ENCODE measurements around the gene RASA3.
A peak's percentile ranks its signal among the peaks of the same experiment; 100 is the strongest.
"Not testable (repeated sequence)": the region's sequence is repeated elsewhere in the genome, so short reads cannot be mapped to it uniquely, and the experiment has no call there.

RASA3 gene

DNA sequence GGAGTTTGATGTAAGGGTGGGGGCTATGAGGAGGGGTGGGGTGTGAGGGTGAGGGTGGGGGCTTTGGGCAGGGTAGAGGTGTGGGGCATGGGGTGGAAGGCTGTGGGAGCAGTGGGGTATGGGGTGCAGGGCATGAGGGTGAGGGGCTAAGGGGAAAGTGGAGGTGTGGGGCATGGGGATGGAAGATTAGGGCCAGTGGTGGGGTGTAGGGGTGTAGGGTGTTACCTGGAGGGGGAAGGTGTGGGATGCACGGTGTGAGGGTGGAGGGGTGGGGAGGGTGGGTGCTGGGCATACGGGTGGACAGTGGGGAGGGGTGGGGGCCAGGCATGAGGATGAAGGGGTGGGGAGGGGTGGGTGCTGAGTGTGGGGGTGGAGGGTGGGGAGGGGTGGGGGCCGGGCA lies 22.9 kb upstream of the RASA3 start:
- no peak for DNase-seq

DNA sequence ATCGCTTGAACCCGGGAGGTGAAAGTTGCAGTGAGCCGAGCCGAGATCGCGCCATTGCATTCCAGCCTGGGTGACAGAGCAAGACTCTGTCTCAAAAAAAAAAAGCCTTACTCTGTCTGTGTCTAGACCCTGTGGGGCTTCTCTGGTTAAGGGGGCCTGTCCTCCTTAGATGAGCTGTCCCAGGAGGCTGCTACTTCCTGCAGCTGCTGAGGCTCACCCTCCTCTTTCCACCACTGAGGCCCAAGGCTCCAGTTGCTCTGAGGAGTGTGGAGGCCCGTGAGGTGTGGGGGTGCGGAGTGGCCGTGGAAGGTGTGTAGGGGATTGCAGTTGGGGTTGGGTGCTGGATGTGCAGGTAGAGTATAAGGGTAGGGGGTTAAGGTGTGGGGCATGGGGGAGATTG lies 22.1 kb upstream of the RASA3 start:
- peak in 1 of 2 experiments; percentile 38 for DNase-seq

DNA sequence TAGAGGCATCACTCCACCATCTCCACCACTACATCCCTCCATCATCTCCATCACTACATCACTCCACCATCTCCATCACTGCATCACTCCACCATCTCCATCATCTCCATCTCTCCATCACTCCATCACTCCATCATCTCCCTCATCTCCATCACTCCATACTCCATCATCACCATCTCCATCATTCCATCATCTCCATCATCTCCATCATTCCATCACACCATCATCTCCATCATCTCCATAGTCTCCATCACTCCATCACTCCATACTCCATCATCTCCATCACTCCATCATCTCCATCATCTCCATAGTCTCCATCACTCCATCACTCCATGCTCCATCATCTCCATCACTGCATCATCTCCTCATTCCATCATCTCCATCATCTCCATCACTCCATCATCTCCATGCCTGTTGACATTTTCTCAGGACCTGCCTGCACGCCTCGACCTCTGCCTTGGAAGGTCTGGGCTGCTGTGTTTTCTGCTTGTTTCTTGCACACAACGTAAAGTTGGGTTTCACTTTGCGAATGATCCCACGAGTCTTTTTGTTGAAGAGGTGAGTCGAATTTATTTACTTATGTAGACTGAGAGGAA lies 21.2 kb upstream of the RASA3 start:
- DNase-seq: no peak

DNA sequence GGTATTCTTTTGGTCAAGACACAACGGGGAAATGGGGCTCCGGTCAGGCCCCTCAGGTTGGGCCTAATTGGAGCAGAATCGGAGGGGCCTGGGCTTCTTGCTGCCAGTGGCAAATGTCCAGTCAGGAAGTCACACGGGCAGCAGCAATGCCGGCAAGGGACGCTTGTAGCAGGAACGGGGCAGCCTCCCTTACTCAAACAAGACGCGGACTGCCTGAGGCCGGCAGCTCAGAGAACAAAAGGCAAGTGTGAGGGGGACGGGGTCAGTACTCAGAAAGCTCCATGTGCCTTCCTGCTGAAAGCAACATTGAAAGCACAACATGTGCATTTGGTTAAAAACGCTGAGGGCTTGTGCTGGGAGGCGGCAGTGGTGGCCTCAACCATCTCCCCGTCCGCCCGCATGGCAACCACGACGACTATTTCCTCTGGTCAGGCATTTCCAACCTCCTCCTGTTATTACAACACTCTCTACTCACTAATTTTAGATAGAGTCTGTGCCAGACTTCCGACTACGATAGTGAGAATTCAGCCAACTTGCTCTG lies 20.5 kb upstream of the RASA3 start:
- DNase-seq: no peak

DNA sequence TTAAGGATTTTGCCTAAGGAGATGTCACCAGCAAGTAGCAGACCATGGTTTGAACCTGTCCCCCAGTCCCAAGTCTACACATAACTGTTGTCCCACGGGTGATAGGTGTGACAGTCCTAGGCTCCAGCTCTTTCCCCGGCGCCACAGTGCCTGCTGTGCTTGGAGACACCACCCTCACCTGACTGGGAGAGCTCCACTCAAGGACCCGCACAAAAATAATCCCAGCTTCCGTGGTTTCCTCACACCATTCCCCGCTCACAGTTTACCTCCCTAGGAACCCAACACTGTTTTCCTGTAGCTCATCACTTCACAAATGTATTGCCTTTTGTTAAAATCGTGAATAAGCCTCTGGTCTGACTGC lies 19.8 kb upstream of the RASA3 start:
- DNase-seq: no peak

DNA sequence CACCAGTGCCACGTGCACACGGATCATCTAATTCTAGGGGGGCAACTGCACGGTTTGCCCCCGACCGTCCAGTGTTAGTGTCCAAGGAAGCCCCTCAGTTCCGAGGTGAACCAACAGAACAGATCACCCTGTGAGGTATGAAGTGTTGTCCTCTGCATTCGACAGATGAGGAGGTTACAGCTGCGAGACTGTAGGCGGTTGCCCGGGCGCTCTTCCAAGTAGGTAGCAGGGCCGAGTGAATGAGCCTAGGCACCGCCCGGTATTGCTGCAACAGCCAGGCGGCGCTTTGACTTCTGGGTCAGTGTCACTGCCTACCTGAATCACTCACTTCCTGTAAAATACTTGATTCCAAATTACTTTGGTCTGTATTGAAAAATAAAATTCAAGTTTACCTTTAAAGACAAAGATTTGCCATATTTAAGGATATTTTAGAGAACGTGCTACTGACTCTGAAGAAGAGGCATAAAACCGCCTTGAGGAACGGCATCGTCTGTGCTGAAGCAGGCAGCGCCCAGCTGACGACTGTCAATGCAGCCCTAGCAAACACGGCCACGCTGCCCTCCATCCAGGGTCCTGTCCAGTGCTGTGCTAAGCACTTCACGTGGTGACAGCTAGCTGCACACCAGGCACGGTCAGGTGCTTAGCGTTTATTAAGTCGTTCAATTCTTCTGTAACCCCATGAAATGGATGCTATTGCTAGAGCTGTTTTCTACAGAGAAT lies 19.3 kb upstream of the RASA3 start:
- DNase-seq: peak in 1 of 2 experiments; percentile 69

DNA sequence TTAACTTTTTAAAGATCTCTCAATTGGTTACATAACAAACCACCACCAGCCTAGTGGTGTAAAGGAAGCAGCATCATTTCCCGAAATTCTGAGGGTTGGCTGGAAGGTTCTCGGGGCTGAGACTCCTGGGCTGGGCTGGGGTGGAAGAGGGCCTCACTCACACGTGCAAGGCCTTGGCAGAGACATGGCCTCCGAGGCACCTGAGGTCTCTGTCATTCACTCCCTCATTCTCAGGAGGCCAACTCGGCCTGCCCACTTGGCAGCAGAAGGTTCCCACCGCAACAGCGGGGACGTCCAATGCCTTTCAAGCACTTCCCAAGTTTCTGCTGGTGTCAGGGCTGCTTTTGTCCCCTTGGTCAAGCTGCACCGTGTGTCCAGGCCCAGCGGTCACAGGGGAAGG lies 18.6 kb upstream of the RASA3 start:
- no peak for DNase-seq

DNA sequence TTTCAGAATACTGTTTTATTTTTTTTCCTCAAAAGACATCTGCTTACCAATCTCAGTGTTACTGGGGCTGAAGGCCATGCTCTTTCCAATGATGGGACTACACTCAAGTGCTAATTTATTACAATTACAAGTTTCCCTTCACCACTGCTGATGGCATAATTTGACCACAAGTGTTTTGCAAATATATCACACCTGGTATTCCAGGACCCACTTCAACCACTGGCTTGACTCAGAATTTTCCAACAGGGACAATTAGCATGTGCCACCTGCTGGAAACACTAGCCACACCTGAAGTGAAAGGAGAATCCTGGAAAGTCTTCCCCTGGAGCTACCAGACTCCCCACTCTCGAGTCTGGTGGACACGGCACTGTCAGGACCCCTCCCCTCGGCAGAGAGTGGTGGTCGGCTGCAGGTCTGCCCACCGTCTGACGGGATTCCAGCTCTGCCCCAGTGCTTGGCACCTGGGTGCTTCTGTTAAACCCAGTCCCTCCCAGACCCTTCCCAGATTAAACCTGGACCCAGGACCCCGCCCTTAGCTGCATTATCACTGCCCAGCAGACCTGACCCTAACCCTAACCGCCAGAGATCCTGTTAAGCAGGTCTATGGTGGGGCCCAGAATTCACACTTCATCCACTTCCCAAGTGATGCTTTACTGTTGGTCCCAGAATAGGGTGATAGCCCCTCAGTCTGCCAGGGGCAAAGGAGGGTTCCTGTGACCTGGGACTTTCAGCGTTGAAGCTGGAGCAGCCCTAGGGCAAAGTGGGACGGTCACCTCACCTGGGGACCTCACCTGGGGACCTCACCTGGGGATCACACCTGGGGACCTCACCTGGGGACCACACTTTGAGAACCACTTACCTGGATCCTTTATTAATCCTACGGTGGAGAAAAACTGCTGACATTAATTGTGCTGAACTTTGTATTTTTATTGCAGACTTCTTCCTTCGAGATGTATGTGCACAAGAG lies 17.6 kb upstream of the RASA3 start:
- DNase-seq: peak in 1 of 2 experiments; percentile 19

DNA sequence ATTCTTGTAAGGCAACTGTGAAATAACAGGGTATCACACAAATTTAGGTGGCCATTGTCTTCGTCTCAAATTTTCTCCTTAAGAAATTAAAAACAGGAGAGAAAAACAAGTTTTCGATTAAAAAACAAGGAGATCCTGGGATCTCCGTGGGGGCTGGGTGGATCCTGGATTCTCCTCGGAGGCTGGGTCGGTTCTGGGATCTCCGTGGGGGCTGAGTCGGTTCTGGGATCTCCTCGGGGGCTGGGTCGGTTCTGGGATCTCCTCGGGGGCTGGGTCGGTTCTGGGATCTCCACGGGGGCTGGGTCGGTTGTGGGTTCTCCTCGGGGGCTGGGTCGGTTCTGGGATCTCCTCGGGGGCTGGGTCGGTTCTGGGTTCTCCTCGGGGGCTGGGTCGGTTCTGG lies 16.5 kb upstream of the RASA3 start:
- DNase-seq: not testable (repeated sequence)

DNA sequence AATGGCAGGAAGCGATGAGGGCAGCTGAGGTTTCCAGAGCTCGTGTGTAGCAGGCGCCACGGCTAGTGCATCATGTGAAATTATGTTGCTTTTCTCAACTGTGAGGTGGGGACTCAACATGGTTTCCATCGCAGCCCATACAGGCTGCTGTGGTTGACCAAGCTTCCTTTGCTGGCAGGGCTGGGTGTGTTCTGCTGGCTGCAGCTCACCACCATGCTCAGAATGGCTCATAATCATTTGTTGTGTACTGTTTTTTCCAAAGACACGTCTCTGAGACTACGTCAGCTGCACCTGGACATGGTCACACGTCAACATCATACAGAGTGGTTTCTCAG lies 16.1 kb upstream of the RASA3 start:
- DNase-seq: peak; percentile 83 to 86

DNA sequence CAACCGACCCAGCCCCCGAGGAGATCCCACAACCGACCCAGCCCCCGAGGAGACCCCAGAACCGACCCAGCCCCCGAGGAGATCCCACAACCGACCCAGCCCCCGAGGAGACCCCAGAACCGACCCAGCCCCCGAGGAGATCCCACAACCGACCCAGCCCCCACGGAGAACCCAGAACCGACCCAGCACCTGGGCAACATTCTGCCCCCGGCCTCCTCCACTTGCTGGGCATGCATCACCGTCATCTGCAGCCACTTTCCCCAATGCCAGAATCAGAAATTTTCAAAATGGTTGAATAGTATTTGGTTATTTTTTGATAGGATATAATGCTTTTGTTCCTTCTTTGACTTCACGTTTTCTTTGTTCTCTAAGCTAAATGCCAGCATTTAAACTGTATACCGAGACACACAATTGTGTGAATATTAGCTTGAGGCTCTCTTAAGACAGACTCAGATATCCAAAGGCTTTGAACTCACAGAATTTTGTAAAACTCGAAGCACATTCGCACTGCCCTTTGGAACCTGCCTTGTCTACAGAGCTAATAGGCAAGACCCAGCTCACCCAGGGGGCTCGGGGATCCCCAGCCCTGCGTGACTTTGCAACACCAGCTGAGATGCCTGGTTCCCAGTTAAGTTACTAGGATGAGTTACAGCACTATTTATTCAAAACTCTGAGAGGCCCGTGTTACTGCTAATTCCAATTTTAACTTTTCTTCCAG lies 15.5 kb upstream of the RASA3 start:
- no peak for DNase-seq

DNA sequence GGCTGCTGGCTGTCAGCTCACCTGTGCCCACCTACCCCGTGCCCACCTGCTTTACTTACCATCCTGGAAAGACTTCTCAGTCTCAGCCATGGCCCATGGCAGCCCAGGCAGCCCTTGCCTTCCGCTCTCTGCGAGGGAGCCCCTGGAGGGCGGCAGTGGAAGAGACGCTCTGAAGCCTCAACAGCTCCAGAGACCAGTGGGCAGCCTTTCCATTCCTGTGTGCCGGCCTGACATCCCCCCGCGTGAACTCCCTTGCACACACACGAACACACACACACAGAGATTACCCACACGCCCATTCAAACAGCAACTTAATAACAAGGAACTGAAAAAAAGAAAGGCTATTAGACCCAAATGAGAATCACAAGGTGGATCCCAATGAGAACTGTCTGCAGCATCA lies 14.2 kb upstream of the RASA3 start:
- peak in 1 of 2 experiments; percentile 43 for DNase-seq

DNA sequence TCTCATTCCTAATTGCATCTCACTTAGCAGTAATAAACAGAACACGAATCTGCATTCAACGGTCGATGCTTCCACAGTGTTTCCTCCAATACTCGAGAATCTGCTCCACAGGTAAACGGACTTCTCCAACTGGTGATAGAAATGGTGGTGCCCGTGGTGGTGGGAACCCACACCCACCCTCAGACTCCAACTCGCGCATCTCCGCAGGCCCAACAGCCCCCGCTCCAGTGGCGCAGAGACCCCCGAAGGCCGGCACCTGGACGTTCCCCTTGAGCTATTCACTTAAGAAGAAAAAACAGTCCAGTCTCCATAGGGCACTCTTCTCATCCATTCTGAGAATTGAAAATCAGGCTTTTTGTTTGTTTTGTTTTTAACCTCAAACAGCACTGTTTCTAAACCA lies 13.8 kb upstream of the RASA3 start:
- DNase-seq: no peak

DNA sequence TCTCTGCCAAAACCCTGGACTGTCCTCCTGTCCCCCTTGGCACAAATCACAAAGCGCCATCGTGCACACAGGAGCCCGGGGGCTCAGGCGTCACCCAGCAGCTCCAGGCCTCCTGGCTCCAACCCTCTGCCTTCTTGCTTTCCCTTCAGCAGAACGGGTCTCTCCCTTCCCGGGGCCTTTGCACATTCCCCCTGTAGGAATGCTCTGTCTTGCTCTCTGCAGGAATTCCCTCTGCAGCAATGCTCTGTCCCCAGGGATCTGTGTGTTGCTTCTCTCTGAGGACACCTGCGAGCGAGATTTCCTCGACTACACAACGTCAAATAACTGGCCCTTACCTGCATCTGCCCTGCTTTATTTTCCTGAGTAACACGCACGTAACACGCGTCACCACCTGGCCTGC lies 13.3 kb upstream of the RASA3 start:
- DNase-seq: peak in 1 of 2 experiments; percentile 22

DNA sequence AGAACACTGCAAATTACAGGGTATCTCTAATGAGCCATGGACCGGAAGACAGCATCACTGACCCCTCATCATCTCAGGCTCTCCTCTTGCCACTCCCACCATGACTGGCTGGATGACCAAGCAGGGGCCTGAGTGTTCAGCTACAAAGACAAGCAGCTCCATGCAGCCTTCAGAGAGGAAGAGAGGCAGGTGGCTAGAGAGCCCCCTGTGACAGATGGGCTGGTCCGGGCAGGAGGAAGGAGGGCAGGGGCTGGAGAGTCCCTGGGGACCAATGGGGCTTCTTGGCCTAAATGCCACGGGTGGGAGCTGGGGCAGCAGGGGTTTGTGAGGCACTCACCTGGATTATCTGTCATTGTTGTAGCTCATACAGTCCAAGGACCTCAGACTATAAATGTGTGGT lies 12.8 kb upstream of the RASA3 start:
- DNase-seq: peak in 1 of 2 experiments; percentile 19

DNA sequence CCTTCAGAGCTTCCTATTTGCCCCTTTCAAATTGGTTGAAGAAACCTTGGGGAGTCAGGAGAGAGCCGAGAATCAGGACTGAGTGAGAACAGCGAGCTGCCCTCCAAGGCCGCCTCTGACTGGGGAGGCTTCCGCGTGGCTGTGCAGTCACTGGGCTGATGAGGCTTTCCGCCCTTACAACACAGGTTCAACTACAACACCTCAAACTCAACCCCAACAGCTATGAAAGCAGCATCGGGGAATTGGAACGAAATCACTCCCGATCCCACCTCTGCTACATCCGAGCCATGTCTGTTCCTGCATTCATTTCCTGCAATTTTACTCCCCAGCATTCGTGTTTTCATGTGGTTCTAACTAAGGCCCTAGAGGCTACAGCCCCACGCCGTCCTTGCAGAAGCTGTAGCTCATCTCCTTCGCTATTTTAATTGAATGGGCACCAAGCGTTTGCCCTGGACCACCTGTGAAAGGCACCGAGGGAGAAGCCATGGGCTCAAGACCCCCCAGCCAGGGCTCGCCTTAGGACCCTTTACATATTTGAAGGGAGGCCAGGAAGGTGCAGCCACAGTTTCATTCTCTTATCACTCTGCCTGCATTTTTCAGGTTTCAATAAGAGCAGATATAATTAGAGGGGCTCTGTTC lies 12.3 kb upstream of the RASA3 start:
- peak in 1 of 2 experiments; percentile 19 for DNase-seq

DNA sequence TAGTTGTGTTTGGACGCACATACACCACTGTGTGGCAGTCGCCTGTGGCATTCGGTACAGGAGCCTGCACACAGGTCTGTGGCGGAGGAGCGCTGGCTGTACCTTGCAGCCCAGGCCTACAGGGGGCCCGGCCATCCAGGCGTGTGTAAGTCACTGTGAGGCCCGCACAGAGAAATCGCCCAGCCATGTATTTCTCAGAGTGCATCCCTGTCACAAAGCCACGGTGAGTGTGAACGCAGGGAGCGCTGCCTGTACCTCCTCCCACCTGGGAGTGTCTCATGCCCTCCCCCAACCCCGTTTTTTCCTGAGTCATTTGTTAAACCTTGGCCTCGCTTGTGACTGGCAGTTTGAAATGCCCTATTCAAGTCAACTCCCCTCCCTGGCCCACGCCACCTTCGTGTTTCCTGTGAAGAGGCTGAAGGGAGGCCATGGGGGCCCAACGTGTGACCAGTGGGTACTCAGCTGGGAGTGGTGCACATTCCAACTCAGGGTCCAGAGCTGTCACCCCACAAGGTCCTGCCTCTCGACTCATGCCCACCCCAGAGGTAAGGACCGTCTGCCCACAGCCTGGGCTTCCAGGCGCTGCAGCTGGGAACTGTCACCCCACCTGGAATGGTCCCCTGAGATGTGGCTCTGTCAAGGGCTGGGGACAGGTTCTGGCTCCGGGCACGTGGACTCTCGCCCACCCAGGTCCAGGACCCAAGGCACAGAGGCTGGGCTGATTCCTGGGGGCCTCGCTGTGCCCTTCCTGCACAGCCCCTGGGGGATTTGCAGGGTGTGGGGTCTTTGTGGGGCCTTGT lies 11.6 kb upstream of the RASA3 start:
- DNase-seq: peak; percentile 68 to 74

DNA sequence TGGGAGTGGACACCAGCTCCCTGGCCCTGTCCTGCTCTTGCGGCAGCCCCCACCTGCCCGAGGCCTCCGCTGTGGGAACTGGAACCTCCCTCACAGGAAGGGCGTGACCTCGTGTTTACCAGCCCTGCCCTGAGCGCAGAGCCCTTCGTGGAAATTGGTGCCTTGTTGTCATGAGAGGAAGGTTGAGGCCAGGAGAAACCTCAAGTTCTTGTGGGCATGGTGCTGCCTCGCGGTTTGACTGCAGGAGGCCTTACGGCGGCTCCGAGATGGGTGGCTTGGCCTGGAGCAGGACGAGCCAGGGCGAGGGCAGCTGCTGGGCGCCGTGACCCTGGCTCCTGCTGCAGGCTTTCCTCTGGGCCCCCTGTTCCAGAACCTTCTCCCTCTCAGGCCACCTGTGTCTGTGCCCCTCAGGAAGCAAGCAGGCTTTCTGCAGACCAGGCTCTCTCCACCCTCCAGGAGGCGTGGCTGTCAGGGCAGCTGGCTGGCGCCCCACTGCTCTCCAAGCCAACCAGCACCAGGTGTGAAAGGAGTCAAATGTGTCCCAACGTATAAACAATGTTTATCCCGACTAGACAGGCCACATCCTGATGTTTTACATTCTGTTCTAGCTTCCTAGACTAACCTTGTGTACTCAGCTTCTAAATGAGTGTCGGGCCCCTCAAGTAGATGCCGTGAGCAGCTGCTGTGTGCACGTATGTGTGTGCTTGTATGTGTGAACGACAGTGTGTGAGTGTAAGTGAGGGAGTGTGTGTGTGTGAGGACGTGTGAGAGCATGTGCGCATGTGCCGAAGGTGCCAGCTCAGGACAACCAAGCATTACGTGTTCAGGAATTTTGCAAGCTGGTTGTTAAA lies 10.4 kb upstream of the RASA3 start:
- peak; percentile 65 to 71 for DNase-seq

DNA sequence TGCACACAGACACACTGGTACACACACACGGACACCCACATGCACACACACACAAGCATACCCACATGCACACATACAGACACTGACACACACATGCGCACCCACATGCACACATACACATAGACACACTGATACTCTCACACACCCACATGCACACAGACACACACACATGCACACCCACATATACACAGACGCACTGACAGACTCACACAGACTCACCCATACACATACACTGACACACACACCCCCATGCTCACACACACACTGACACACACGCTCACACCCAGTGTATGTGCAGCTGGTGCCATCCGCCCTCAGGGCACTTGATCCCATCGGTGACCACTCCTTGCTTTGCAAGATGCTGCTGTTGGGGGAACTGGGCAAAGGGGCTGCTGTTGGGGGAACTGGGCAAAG lies 9.7 kb upstream of the RASA3 start:
- DNase-seq: no peak

DNA sequence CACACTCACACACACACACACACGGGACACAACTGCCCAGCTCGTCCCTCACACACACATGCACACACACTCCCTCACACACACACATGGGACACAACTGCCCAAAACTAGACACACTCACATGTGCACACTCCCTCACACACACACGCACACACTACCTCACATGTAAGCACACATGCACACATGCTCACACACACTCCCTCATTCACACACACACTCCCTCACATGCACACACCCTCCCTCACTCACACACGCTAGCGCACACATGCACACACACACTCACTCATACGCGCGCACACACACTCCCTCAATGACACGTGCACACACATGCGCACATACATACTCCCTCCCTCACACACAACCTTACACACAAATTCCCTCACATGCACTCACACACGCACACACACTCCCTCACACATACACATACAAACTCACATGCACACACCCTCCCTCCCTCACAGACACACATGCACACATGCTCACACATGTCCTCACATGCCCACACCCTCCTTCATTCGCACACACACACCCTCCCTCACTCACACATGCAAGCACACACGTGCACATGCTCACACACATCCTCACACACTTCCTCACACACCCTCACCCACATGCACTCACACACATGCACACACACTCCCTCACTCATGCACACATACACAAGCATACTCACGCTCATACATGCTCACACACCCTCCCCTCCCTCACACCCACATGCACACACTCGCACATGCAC lies 9.0 kb upstream of the RASA3 start:
- no peak for DNase-seq

All from activated T-cell treated with anti-CD3 and anti-CD28 coated beads, Interleukin-2, amount 50 U/mL, for 48 hours (primary cell).